Skeletal muscle tissue (tissue), 1 donor: ENCODE data around the gene SPEM2. TPM values are rescaled to one million over a fixed set of nuclear protein-coding genes. Genes with fewer than 3 reads are reported as not detected.

Source experiments
- total RNA-seq: library from RNA; depleted of rRNA; stranded (reverse); fragments of >200 nt; gene quantifications from one replicate; pipeline ENCODE4 v1.2.3, GENCODE V29; 2014

SPEM2 gene
- total RNA-seq, 1 donor from 2014 or later, result not detected

Other genes with a start within 250 kb of the SPEM2 start
- 1.0 TPM for gene ASGR1, start 246.2 kb upstream of the SPEM2 start, total RNA-seq
- gene DLG4, start 205.8 kb upstream of the SPEM2 start, total RNA-seq, result 7.3 TPM
- gene ACADVL, start 205.7 kb upstream of the SPEM2 start, total RNA-seq, result 119 TPM
- gene DVL2, start 191.1 kb upstream of the SPEM2 start, total RNA-seq, result 63.2 TPM
- gene PHF23, start 186.2 kb upstream of the SPEM2 start, total RNA-seq, result 30.3 TPM
- 259 TPM for gene GABARAP, start 183.2 kb upstream of the SPEM2 start, total RNA-seq
- gene CTDNEP1, start 173.9 kb upstream of the SPEM2 start, total RNA-seq, result 39.7 TPM
- 28.2 TPM for gene ELP5, start 173.4 kb upstream of the SPEM2 start, total RNA-seq
- not detected for gene CLDN7, start 163.1 kb upstream of the SPEM2 start, total RNA-seq
- gene SLC2A4, start 143.9 kb upstream of the SPEM2 start, total RNA-seq, result 34.4 TPM
- 0.52 TPM for gene YBX2, start 131.0 kb upstream of the SPEM2 start, total RNA-seq
- 185 TPM for gene EIF5A, start 118.0 kb upstream of the SPEM2 start, total RNA-seq
- gene GPS2, start 110.3 kb upstream of the SPEM2 start, total RNA-seq, result 24.5 TPM
- 19.8 TPM for gene NEURL4, start 96.3 kb upstream of the SPEM2 start, total RNA-seq
- 2.1 TPM for gene ACAP1, start 89.1 kb upstream of the SPEM2 start, total RNA-seq
- 4.2 TPM for gene KCTD11, start 73.5 kb upstream of the SPEM2 start, total RNA-seq
- gene TMEM95, start 70.5 kb upstream of the SPEM2 start, total RNA-seq, result not detected
- gene TNK1, start 44.5 kb upstream of the SPEM2 start, total RNA-seq, result not detected
- gene PLSCR3, start 31.1 kb upstream of the SPEM2 start, total RNA-seq, result 10.4 TPM
- 149 TPM for gene TMEM256, start 21.5 kb upstream of the SPEM2 start, total RNA-seq
- 3.1 TPM for gene NLGN2, start 17.8 kb upstream of the SPEM2 start, total RNA-seq
- gene SPEM1, start 5.3 kb upstream of the SPEM2 start, total RNA-seq, result not detected
- not detected for gene SPEM3, start 3.2 kb downstream of the SPEM2 start, total RNA-seq
- gene TMEM102, start 9.8 kb downstream of the SPEM2 start, total RNA-seq, result 0.52 TPM
- 1.0 TPM for gene FGF11, start 13.9 kb downstream of the SPEM2 start, total RNA-seq
- gene CHRNB1, start 19.4 kb downstream of the SPEM2 start, total RNA-seq, result 31.3 TPM
- gene ZBTB4, start 54.0 kb downstream of the SPEM2 start, total RNA-seq, result 10.4 TPM
- gene SLC35G6, start 55.8 kb downstream of the SPEM2 start, total RNA-seq, result not detected
- 91.3 TPM for gene POLR2A, start 58.8 kb downstream of the SPEM2 start, total RNA-seq
- gene TNFSF12, start 123.4 kb downstream of the SPEM2 start, total RNA-seq, result 4.7 TPM
- 2.1 TPM for gene TNFSF13, start 133.1 kb downstream of the SPEM2 start, total RNA-seq
- gene SENP3, start 136.3 kb downstream of the SPEM2 start, total RNA-seq, result 31.3 TPM
- gene CD68, start 154.0 kb downstream of the SPEM2 start, total RNA-seq, result 4.2 TPM
- 26.1 TPM for gene MPDU1, start 158.2 kb downstream of the SPEM2 start, total RNA-seq
- not detected for gene SOX15, start 164.5 kb downstream of the SPEM2 start, total RNA-seq
- gene FXR2, start 189.3 kb downstream of the SPEM2 start, total RNA-seq, result 42.3 TPM
- gene SAT2, start 202.2 kb downstream of the SPEM2 start, total RNA-seq, result 41.2 TPM
- not detected for gene SHBG, start 204.5 kb downstream of the SPEM2 start, total RNA-seq
- gene ATP1B2, start 225.3 kb downstream of the SPEM2 start, total RNA-seq, result 1.6 TPM